ENCODE data around the gene USP34. TPM values are rescaled to one million over a fixed set of nuclear protein-coding genes. Genes with fewer than 3 reads are reported as not detected.
"Not testable (repeated sequence)": the region's sequence is repeated elsewhere in the genome, so short reads cannot be mapped to it uniquely, and the experiment has no call there.

The USP34 gene
- total RNA-seq, 1 donor = 159 TPM

- Histone ChIP-seq H3K27me3 (ENCODE audit: insufficient read depth, low read length) (no peaks in the 10 kb centered on the region), H3K4me3 (ENCODE audit: low read length) (no peak overlapping the region), H3K9me3 (ENCODE audit: low read depth, low read length) (no peaks in the 10 kb centered on the region), H3K4me1 (ENCODE audit: insufficient read depth, low read length) (no peaks in the 10 kb centered on the region)
Observed at GRCh38 chr2:61214171-61214570, 256.7 kb downstream of the USP34 start.

- Histone ChIP-seq H3K4me3 (ENCODE audit: low read length) (no peak overlapping the region), H3K4me1 (ENCODE audit: insufficient read depth, low read length) (no peaks in the 10 kb centered on the region)
Observed at GRCh38 chr2:61210332-61210981, 260.4 kb downstream of the USP34 start.

GRCh38 chr2:61205132-61205531 lies 265.8 kb downstream of the USP34 start:
- Histone ChIP-seq H3K4me1 (ENCODE audit: insufficient read depth, low read length) (no peaks in the 10 kb centered on the region), H3K9me3 (ENCODE audit: low read depth, low read length) (no peaks in the 10 kb centered on the region), H3K4me3 (ENCODE audit: low read length) (no peak overlapping the region), H3K27me3 (ENCODE audit: insufficient read depth, low read length) (no peaks in the 10 kb centered on the region)

More at GRCh38 chr2:61210332-61210981, 260.4 kb downstream of the USP34 start:
- no peaks in the 10 kb centered on the region for H3K27me3 ChIP-seq (ENCODE audit: insufficient read depth, low read length)
- no peaks in the 10 kb centered on the region for H3K9me3 ChIP-seq (ENCODE audit: low read depth, low read length)

GRCh38 chr2:61196671-61197070 lies 274.2 kb downstream of the USP34 start:
- Histone ChIP-seq H3K27me3 (ENCODE audit: insufficient read depth, low read length) (no peaks in the 10 kb centered on the region), H3K4me1 (ENCODE audit: insufficient read depth, low read length) (peaks cover 10% of the 10 kb centered on the region), H3K4me3 (ENCODE audit: low read length) (no peak overlapping the region), H3K9me3 (ENCODE audit: low read depth, low read length) (no peaks in the 10 kb centered on the region)

- not testable (repeated sequence) for H3K4me3 ChIP-seq (ENCODE audit: low read length); H3K27me3 ChIP-seq (ENCODE audit: insufficient read depth, low read length); H3K9me3 ChIP-seq (ENCODE audit: low read depth, low read length)
- H3K4me1 ChIP-seq (ENCODE audit: insufficient read depth, low read length) = peaks cover 10% of the 10 kb centered on the region
Observed at GRCh38 chr2:61194646-61195045, 276.2 kb downstream of the USP34 start.

- Histone ChIP-seq H3K4me3 (ENCODE audit: low read length) (no peak overlapping the region), H3K4me1 (ENCODE audit: insufficient read depth, low read length) (peaks cover 10% of the 10 kb centered on the region), H3K9me3 (ENCODE audit: low read depth, low read length) (no peaks in the 10 kb centered on the region), H3K27me3 (ENCODE audit: insufficient read depth, low read length) (no peaks in the 10 kb centered on the region)
Observed at GRCh38 chr2:61193670-61194561, 277.0 kb downstream of the USP34 start.

GRCh38 chr2:61187085-61187484 lies 283.8 kb downstream of the USP34 start:
- no peaks in the 10 kb centered on the region for H3K27me3 ChIP-seq (ENCODE audit: insufficient read depth, low read length)
- H3K9me3 ChIP-seq (ENCODE audit: low read depth, low read length) = no peaks in the 10 kb centered on the region
- no peaks in the 10 kb centered on the region for H3K4me1 ChIP-seq (ENCODE audit: insufficient read depth, low read length)
- H3K4me3 ChIP-seq (ENCODE audit: low read length) = no peak overlapping the region

- Histone ChIP-seq H3K27me3 (ENCODE audit: insufficient read depth, low read length) (no peaks in the 10 kb centered on the region), H3K4me1 (ENCODE audit: insufficient read depth, low read length) (peaks cover 17% of the 10 kb centered on the region), H3K4me3 (ENCODE audit: low read length) (no peak overlapping the region), H3K9me3 (ENCODE audit: low read depth, low read length) (no peaks in the 10 kb centered on the region)
Observed at GRCh38 chr2:61185231-61185728, 285.6 kb downstream of the USP34 start.

GRCh38 chr2:61184263-61184662 lies 286.6 kb downstream of the USP34 start:
- Histone ChIP-seq H3K27me3 (ENCODE audit: insufficient read depth, low read length) (no peaks in the 10 kb centered on the region), H3K4me1 (ENCODE audit: insufficient read depth, low read length) (peaks cover 28% of the 10 kb centered on the region), H3K9me3 (ENCODE audit: low read depth, low read length) (no peaks in the 10 kb centered on the region), H3K4me3 (ENCODE audit: low read length) (no peak overlapping the region)

- Histone ChIP-seq H3K27me3 (ENCODE audit: insufficient read depth, low read length) (no peaks in the 10 kb centered on the region), H3K4me3 (ENCODE audit: low read length) (no peak overlapping the region), H3K9me3 (ENCODE audit: low read depth, low read length) (no peaks in the 10 kb centered on the region), H3K4me1 (ENCODE audit: insufficient read depth, low read length) (peaks cover 32% of the 10 kb centered on the region)
Observed at GRCh38 chr2:61183795-61184194, 287.1 kb downstream of the USP34 start.

- Histone ChIP-seq H3K4me1 (ENCODE audit: insufficient read depth, low read length) (peaks cover 43% of the 10 kb centered on the region), H3K27me3 (ENCODE audit: insufficient read depth, low read length) (no peaks in the 10 kb centered on the region), H3K4me3 (ENCODE audit: low read length) (no peak overlapping the region), H3K9me3 (ENCODE audit: low read depth, low read length) (no peaks in the 10 kb centered on the region)
Observed at GRCh38 chr2:61182059-61182383, 288.9 kb downstream of the USP34 start.

- H3K27me3 ChIP-seq (ENCODE audit: insufficient read depth, low read length) = no peaks in the 10 kb centered on the region
- peaks cover 45% of the 10 kb centered on the region for H3K4me1 ChIP-seq (ENCODE audit: insufficient read depth, low read length)
- no peaks in the 10 kb centered on the region for H3K9me3 ChIP-seq (ENCODE audit: low read depth, low read length)
- no peak overlapping the region for H3K4me3 ChIP-seq (ENCODE audit: low read length)
Observed at GRCh38 chr2:61181382-61182058, 289.4 kb downstream of the USP34 start.

GRCh38 chr2:61180686-61181085 lies 290.2 kb downstream of the USP34 start:
- peaks cover 50% of the 10 kb centered on the region for H3K4me1 ChIP-seq (ENCODE audit: insufficient read depth, low read length)
- no peaks in the 10 kb centered on the region for H3K27me3 ChIP-seq (ENCODE audit: insufficient read depth, low read length)
- no peak overlapping the region for H3K4me3 ChIP-seq (ENCODE audit: low read length)
- H3K9me3 ChIP-seq (ENCODE audit: low read depth, low read length) = no peaks in the 10 kb centered on the region

- no peaks in the 10 kb centered on the region for H3K9me3 ChIP-seq (ENCODE audit: low read depth, low read length)
- no peak overlapping the region for H3K4me3 ChIP-seq (ENCODE audit: low read length)
- peaks cover 50% of the 10 kb centered on the region for H3K4me1 ChIP-seq (ENCODE audit: insufficient read depth, low read length)
- no peaks in the 10 kb centered on the region for H3K27me3 ChIP-seq (ENCODE audit: insufficient read depth, low read length)
Observed at GRCh38 chr2:61179701-61180639, 290.9 kb downstream of the USP34 start.

All from mononuclear cell (primary cell).